Activated CD4-positive, alpha-beta T cell treated with anti-CD3 and anti-CD28 coated beads, Interleukin-2, amount 50 U/mL, for 4 hours (primary cell): Measurements from ENCODE around the gene DYRK1A.
"Not testable (repeated sequence)": the region's sequence is repeated elsewhere in the genome, so short reads cannot be mapped to it uniquely, and the experiment has no call there.

ENCODE experiments used
- DNase-seq, 2 experiments: peaks; one replicate each; pipeline ENCODE4 v3.0.0-alpha.2; 2020

DYRK1A gene

DNA sequence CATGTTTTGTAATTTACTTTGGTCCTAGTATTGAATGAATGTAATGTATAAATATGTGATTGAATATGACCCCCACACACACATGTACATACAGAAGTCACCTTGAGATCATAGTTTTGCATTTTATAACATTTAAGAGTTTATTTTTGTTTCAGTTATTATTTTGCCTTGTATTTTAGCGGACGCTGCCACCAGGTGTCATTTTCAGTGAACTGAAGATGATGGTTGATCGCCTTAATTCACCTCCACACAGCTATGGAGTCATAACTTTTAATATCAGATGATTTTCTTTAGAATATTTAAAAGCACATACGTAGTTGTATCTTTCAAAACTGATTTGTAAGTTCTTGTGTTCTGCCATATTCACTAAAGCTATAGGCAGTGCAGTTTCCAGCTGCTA lies 130.4 kb downstream of the DYRK1A start:
- peak; percentile 7 to 15 for DNase-seq

DNA sequence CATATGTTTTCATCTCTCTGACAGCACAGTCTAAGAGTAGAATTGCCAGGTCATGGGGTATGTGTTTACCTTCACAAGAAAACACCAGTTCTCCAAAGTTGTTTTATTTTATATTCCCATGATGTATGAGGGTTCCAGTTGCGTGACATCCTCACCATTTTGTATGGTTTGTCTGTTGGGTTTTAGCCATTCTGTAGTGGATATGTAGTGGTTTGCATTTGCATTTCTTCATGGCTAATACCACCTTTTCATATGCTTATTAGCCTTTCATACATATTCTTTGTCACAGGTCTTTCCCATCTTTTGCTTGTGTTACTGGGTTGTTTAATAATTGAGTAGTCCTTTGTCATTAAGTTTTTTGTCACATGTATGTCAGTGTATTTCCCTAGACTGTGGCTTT lies 132.1 kb downstream of the DYRK1A start:
- DNase-seq, result no peak

DNA sequence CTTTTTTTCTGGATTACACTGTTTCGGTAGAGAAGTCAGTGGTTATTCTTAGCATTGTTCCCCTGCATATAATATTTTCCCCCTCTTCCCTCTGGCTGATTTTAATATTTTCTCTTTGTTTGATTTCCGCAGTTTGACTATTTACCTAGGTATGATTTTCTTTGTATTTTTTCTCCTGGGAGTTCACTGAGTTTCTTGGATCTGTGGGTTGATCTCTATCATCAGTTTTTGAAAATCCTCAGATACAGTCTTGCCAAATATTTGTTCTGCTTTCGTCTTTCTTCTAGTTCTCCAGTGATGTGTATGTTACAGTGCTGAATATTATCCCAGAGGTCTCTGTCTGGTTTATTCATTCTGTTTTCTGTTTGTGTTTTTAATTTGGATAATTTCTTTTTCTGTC lies 136.4 kb downstream of the DYRK1A start:
- DNase-seq, result no peak

DNA sequence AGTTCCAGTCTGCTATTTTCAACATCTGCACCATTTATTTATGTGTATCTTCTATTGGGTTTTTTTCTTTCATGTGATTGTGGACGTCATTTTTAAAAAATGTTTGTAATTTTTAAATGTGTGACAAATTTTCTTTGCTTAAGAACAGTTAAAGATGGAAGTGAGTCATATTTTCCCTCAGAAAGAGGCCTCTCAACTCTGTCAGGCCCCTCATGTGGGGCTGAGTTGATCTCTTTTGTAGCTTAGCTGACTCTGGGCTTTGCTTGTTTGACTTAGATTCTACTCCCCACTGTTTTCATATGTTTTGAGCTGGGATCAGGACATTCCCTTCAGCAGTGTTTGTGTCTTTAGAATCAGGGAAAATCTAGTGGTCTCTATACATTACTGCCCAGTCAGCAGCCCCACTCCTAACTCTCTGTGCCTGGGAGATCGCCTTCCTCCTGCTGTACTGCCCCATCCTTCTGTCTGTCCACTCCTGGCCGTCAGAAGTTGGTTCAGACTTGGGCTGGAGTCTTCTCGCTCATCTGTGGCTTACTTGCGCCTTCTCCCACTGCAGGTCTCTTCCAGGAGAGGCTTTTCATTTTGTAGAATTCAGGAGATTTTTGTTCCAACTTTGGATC lies 137.4 kb downstream of the DYRK1A start:
- no peak for DNase-seq

DNA sequence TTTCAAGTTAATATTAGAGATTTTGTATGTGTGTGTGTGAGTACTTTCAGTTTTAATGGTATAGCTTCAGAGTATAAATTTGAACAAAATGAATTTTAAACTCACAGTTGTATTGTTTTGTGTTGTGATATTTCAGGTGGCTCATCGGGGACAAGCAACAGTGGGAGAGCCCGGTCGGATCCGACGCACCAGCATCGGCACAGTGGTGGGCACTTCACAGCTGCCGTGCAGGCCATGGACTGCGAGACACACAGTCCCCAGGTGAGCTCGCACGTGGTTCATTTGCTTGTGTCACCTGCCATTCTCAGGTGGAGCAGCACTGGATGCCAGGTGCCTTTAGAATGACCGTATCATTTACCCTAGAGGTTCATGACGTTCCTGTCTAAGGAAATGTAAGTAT lies 139.4 kb downstream of the DYRK1A start:
- DNase-seq, result no peak

DNA sequence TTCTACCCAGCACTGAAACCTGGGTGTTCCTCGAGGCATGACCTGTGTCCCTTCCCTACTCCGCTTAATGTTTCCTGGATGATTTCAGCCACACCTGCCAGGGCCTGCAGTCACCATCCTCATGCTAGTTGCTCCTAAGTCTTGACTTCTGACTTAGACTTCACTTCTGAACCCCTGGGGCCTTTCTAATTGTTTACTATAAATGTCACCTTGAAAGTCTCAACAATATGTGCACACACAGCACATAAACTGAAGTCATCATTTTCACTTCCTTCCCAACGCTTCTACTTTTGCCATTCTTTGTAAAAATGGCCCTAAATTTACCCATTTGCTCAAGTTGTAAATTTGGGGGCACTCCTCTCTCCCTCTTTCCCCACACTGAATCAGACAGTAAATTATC lies 141.1 kb downstream of the DYRK1A start:
- DNase-seq, result no peak

DNA sequence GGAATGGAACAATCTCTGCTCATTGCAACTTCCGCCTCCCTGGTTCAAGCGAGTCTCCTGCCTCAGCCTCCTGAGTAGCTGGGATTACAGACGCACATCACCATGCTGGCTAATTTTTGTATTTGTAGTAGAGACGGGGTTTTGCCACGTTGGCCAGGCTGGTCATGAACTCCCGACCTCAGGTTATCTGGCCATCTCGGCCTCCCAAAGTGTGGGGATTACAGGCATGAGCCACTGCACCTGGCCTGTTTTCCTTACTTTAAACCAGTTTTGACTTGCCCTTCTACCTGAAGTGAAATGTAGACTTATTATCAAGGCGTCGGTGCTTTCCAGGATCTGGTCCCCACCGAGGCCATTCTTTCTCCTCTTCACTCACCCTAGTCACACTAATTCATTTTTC lies 141.8 kb downstream of the DYRK1A start:
- no peak for DNase-seq

DNA sequence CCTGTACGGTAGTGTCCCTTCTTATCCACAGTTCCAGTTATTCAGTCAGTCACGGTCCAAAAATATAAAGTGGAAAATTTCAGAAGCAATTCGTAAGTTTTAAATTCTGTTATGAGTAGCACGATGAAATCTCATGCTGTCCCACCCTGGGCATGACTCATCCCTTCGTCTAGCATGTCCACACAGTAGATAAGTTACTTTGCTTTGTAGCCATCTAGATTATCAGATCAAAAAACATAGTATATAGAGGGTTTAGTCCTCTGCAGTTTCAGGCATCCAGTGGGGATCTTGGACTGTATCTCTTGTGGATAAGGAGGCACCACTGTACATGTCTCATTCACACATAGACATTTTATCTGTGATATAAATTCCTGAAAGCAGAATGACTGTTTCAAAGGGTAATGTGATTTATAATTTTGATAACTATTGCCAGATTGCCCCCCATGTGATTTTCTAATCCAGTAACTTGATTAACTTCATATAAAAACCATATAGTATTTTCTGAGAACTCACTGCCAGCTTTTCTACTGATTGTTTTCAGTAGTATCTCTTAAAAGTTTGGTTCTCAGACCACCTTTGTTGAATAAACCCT lies 143.3 kb downstream of the DYRK1A start:
- no peak for DNase-seq

DNA sequence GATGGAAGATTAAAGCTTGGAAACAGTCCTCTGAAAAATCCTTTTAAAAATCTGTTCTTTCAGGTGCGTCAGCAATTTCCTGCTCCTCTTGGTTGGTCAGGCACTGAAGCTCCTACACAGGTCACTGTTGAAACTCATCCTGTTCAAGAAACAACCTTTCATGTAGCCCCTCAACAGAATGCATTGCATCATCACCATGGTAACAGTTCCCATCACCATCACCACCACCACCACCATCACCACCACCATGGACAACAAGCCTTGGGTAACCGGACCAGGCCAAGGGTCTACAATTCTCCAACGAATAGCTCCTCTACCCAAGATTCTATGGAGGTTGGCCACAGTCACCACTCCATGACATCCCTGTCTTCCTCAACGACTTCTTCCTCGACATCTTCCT lies 145.3 kb downstream of the DYRK1A start:
- DNase-seq, result no peak

DNA sequence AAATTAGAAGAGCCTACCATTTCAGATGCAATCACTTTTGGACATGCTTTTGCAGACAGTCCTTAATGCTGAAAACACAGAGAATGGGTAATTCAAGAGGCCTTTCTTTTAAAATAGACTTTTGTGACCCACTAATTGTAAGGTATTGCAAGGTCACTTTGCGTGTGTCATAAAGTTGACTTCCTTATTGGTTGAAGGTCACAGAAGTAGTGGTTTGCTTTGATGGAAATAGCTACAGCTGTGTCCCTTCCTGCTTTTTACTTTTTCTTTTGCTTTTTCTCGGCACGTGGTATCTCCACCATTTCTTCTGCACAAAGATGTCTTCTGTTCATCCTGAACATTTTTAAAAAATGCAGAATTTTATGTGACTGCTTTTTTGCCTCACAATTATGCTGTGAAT lies 146.8 kb downstream of the DYRK1A start:
- no peak for DNase-seq

DNA sequence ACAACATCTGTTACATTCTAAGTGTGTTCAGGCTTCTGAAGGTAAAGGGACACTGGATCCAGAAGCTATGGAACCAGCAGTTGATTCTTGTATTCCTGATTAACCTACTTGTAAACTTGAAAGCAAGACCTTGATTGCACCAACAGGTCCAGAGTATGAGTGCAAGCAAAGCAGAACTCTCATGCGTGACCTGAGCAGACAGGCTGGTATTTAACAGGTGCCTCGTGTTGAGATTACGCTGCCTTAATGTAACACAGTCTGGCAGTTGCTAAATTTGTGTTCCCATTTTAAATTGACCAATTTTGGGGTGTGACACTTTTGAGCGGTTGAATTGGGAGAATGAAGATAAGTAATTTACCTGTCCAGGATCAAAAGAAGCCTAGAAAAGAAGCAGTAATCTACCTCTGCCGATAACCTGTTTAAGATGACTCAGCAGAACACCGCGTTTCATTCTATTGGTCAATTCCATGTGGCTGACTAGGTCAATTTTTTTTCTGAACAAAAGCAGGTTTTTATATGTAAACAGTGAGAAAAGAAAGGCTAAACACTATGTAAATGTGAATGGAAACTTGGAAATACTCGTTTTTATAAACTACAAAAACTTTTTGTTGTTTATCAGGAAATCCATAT lies 147.6 kb downstream of the DYRK1A start:
- DNase-seq, result no peak

DNA sequence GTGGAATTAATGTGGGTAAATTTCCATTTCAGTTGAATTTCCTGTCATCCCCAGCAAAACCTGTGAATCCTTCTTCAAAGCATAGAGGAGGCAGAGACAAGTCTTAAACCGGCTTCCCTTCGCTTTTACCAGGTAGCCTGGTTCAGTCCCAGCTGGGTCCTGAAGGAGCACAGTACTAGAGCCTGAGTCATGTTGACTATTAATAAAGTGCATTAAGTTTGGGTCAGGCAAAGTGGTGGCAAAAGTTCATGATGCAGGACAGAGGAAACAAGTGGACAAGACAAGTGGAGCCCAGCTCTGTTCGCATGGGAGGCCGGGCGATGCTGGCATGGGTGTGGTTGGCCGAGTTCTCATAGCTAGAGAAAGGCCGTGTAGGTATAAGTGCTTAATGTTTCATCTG lies 150.4 kb downstream of the DYRK1A start:
- no peak for DNase-seq

DNA sequence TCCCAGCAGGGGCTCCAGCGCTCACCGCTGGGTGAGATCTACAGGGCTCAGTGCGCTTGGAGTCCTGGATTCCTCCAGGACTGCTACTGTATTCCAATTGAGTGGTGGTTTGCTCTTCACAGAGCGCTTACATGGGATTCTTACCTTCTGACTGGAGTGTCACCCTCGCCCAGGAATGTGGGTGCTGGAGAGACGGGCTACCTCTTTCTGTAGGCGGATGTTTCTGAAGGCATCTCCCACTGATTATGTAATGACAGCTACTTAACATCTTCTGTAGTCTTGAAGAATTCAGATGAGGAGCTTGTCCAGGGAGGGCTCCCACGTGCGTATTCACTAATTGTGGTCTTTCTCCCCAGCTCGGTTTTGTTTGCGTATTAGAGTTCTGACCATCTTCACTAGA lies 154.2 kb downstream of the DYRK1A start:
- no peak for DNase-seq

DNA sequence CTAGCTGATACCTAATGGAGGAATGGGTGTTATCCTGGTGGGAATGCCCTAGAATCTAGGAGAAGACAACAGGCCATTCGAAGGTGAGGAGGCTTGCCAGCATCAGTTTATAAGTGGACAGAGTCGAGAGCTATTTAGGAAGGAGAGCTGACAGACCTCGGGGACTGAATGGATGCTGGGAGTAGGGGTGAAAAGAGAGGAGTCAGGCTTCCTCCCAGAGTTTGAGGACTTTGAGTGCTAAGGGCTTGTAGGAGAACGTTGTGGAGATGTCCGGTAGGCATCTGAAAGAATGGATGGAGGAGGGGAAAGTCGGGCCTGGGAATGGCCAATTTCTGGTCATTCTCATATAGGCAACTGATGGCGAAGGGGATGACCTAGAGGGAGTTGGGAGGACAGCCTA lies 155.1 kb downstream of the DYRK1A start:
- no peak for DNase-seq

DNA sequence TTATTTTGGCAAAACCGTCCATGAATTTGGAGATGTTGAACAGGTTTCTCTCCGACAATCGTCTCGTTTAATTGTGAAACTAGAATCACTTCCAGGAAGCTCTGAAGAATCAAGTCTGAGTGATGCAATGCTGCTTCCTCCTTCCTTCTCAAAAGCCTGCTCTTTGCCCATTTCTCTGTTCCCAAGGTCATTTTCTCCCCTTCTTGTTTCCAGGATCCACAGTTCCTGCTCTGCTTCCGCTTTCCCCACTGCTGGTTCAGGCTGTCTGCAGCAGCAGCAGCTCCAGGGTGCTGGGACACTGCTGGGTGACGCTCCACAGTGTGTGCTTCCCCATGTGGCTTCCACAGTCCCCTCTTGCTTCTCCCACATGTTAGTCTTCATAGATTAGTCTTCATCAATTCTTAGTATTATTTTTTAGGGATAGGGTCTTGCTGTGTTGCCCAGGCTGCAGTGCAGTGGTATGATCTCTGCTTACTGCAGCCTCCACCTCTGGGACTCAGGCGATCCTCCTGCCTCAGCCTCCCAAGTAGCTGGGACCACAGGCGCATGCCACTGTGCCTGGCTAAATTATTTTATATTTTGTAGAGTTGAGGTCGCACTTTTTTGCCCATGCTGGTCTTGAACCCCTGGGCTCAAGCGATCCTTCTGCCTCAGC lies 156.2 kb downstream of the DYRK1A start:
- DNase-seq, result no peak

DNA sequence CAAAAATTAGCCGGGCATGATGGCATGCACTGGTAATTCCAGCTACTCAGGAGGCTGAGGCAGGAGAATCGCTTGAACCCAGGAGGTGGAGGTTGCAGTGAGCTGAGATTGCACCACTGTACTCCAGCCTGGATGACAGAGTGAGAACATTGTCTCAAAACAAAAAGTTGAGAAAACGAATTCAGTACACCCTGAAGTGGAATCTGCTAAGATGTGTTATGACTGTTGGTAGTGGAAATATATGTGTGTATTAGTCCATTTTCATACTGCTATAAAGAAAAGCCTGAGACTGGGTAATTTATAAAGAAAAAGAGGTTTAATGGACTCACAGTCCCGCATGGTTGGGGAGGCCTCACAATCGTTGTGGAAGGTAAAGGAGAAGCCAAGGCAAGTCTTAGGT lies 158.4 kb downstream of the DYRK1A start:
- not testable (repeated sequence) for DNase-seq

DNA sequence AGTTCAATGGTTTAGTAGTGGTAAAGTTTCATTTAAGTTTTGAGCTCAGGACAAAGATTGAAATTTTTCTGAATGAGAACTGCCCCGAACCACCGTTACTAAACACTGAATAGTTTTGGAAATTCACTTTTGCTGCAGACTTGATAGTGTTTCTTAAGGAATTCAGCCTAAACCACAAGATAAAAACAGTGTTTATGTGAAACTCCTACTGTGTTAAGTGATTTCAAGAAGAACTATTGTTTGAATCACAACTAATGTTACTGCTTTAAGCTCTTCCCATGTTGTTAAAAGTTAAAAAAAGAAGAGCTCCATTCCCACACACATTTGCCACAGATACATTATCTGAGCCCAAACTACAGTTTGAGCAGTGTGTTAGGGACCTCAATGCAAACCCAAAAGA lies 159.2 kb downstream of the DYRK1A start:
- no peak for DNase-seq

DNA sequence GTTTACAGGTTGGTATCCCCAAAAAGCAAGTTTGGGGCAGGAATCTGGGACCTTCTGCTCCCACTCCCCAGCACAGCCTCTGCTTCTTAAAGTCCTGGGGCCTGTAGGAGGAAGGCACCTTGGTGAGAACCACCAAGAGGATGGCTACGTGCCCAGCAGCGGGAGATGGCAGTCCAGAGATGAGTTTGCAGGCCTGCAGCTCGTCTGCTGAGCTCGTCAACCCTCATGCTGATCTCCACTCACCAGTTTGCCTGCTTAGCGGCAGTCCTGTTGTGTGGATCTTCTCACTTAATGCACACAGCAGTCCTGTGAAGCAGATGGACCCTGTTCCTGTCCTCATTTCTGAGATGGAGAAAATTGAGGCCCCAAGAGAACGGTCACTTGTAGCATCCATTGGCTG lies 160.5 kb downstream of the DYRK1A start:
- DNase-seq, result no peak

DNA sequence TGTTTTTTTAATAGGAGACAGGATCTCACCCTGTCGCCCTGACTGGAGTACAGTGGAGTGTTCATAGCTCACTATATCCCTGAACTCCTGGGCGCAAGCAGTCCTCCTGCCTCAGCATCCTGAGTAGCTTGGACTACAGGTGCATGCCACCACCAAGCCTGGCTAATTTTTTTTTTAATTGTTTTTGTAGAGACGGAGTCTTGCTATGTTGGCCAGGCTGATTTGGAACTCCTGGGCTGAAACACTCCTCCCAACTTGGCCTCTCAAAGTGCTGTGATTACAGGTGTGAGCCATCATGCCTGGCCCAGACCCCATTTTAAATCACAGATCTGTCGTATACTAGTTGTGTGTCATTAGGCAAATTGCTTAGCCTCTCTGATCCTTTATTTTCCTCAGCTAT lies 161.1 kb downstream of the DYRK1A start:
- DNase-seq, result no peak

DNA sequence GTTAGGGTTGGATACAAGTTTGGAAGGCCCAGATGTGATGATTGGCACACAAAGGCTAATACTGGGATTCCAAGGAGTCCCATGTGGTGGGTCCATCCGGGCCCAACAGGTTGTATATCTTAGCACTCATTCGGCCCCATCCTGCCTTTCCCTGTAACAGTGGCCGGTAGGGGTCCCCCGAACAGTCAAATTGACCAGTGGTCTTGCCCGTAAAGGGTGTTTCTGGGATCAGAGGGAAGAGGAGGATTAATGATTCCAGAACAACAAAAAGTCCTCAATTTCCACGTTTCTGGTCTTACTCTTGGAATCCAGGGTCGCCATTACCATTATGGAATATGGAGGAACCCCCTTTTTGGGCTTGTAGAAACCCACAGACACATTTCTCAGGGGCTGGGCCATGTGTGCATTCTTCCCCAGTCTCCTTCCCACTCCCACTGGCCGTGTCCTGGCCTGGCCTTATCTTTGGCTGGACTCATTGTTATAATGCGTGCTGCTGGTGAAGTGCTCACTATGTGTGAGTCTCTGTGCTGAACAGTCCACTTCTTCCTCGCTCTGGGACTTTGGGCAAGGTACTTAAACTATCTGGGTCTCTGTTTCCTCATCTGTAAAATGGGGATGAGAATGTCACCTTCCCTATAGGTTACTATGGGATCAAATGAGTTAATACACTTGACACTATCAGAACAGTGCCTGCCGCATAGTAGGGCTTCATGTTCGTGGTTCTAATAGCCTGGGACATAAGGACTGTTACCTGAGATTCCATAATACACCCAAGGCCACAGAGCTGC lies 161.8 kb downstream of the DYRK1A start:
- no peak for DNase-seq

DNA sequence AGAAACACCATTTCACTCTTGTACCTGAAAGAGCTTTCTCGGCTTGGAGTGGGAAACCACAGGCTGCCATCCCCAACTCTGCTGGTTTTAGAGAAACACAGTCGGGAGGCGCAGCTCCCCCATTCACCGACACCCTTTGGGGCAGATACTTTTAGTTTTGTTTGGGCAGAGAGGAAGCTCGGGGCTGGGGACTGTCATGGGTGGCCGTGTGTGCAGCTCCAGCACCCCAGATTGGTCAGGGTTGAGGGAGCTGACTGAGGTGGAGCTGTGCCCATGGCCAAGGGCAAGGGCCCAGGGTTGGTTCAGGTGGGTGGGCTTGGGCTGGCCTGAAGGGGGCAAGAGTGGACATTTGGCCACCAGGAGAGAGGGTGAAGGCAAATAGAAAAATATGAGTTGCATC lies 163.1 kb downstream of the DYRK1A start:
- no peak for DNase-seq

DNA sequence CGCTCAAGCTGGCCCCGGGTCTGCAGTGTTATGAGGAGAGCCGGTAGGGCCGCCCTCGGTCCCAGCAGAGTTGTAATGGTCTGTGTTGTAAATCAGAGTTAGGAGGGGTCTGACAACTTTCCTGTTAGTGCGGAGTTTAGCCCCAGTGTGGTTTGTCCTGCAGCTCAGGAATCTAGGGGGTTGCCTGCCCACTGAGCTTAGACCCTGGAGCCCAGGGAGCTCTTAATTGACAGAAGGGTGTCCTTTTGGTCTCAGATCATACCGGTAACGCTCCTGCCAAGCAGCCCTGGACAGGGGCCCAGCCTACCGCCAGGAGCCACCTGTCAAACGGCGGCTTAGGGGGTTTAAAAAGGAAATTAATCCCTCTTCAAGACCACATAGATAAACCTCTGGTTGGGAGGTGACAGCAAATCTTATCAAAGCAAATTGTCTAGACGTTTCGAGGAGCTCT lies 164.4 kb downstream of the DYRK1A start:
- DNase-seq, result no peak

DNA sequence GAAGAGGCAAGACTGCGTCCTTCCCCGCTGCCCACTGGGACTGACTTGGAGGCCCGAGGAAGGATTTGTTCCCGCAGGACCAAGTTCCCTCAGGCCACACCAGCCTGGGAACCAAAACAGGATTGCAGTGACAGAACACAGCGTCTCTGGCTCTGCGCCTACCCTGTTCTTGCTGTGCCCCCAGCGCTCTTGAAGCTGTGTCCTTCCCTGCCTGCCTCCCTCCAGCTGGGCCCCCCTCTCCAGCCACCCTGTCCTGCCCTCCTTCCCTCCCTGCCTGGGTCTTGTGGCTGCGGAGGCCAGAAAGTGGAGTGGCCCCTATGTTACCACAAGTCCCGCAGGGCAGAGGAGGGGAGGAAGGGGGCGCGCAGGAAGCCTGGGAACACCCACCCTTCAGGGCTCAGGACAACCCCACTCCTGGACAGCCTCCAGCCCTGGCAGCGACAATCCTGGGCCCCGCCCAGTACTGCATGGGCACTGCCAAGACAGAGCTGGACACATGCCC lies 164.9 kb downstream of the DYRK1A start:
- DNase-seq, result no peak
